Measurements from ENCODE around the gene SP4.

GRCh38 chr7:21469894-21470293, 42.0 kb downstream of the SP4 start:
- TF ChIP-seq CTCF (conservative IDR thresholded peaks at IDR 0.05; ENCODE audit: low read depth in 2 of 2), result no peak
- TF ChIP-seq POLR2AphosphoS5 (IDR thresholded peaks at IDR 0.05; ENCODE audit: low read depth), result no peak
- no peak for TF ChIP-seq REST (IDR thresholded peaks at IDR 0.05; ENCODE audit: unreplicated experiment)
- TF ChIP-seq EZH2 (IDR thresholded peaks at IDR 0.05; ENCODE audit: low read depth, unreplicated experiment), result no peak
- TF ChIP-seq NANOG (IDR thresholded peaks at IDR 0.05; ENCODE audit: borderline replicate concordance), result no peak
- no peak for TF ChIP-seq STAT1 (IDR thresholded peaks at IDR 0.05; ENCODE audit: unreplicated experiment)
- TF ChIP-seq EZH2phosphoT487 (IDR thresholded peaks at IDR 0.05; ENCODE audit: unreplicated experiment), result no peak
- no peak for TF ChIP-seq CREB1 (CRISPR knock-in tag; IDR thresholded peaks at IDR 0.05; ENCODE audit: low read depth)
